ENCODE data around the gene HEG1. TPM values are rescaled to one million over a fixed set of nuclear protein-coding genes. Genes with fewer than 3 reads are reported as not detected.

Gene HEG1
- total and polyA plus RNA-seq, 2 of the 4 experiments (the other 2 are of a cell fraction): 25.6 to 43.4 TPM

GRCh38 chr3:124986192-124987143 lies 69.3 kb downstream of the HEG1 start (continued):
- TF ChIP-seq CEBPB (IDR thresholded peaks at IDR 0.05; ENCODE audit: low read depth, low read length): no peak
- TF ChIP-seq, protein P1, sequence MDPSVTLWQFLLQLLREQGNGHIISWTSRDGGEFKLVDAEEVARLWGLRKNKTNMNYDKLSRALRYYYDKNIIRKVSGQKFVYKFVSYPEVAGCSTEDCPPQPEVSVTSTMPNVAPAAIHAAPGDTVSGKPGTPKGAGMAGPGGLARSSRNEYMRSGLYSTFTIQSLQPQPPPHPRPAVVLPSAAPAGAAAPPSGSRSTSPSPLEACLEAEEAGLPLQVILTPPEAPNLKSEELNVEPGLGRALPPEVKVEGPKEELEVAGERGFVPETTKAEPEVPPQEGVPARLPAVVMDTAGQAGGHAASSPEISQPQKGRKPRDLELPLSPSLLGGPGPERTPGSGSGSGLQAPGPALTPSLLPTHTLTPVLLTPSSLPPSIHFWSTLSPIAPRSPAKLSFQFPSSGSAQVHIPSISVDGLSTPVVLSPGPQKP (IDR thresholded peaks at IDR 0.05; ENCODE audit: borderline replicate concordance, low read depth, low read length): no peak
